ENCODE data around the gene ZNG1A.
"Not testable (repeated sequence)": the region's sequence is repeated elsewhere in the genome, so short reads cannot be mapped to it uniquely, and the experiment has no call there.

DNA sequence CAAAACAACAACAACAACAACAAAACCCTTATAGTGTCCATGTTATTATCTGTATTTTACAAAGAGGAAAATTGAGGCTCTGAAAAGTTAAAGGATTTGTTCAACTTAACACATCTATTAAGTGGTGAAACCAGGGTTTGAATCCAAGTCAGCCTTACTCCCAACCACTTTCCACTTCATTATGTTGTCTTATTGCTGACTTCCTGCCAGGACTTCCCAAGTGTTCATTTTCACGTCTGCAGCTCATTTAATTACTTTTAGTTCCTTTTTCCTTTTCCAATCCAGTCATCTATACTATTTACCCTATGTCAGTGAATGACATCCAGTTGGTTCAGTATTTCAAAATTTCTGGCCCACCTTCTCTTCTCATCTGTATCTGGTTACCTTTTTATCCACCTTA, 20.7 kb upstream of the ZNG1A start:
- TF ChIP-seq EZH2 (IDR thresholded peaks at IDR 0.05); POLR2AphosphoS5 (IDR thresholded peaks at IDR 0.05; ENCODE audit: borderline replicate concordance, low read depth, low read length); FOXP2 (optimal IDR thresholded peaks at IDR 0.05; ENCODE audit: control extremely low read depth, extremely low read length, insufficient read depth): not testable (repeated sequence)
